ENCODE data around the gene IFNGR1.

- TF ChIP-seq CTCF (conservative IDR thresholded peaks at IDR 0.05; ENCODE audit: low read depth, low read length) (no peak), EZH2 (IDR thresholded peaks at IDR 0.05; ENCODE audit: borderline replicate concordance, low read depth, low read length, poor library complexity, severe bottlenecking) (no peak)
These were observed 8.7 kb upstream of the IFNGR1 start for GRCh38 chr6:137227871-137228302.
